ENCODE data around the gene KCNMA1. TPM values are rescaled to one million over a fixed set of nuclear protein-coding genes. Genes with fewer than 3 reads are reported as not detected.

KCNMA1 gene
- total and polyA plus RNA-seq, 7 donors = 15.3 to 427 (median 256) TPM

DNA sequence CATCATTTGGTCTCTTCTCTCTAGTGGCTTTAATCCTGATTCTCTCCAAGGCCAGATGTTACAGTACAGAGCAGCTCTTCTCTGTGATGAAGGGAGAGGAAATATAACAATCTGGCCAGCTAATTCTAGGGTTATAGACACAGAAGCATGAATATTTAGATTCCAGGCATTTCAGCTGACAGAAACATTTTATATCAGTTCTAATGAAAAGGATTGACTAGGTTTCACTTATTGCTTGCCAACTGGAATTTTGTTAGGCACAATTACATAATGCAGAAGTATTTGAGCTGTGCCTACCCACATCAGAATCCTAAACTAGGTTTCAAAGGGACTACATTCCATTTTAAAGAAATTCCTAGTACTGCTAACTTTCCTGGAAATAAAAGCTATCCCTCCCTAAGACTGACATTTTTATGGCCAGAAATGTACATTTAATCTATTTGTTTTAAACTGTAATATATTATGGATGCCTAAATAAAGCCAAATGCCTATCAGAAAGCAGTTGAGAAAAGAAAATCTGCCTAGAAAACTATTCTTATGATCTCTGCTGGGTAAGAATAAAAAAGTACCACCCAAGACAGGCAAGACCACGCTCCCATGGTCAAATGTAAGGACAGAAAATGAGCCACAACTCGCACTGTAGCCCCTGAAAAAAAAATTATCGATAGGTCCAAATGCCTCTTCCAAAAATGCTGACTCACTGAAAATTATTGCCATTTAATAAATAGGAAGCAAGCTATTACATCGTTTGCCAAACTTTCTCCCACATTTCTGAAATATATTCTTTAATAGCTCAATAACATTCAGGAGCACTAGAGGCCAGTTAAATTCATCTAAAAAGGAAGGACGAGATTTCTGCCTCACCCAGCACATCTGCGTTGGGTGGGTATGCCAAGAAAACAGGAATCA, 498.1 kb downstream of the KCNMA1 start:
- DNase-seq = no peak
- no peak overlapping the region for H3K27ac ChIP-seq
- no peak for TF ChIP-seq POLR2AphosphoS5 (IDR thresholded peaks at IDR 0.05)
- TF ChIP-seq POLR2A (IDR thresholded peaks at IDR 0.05) = no peak
- no peak for TF ChIP-seq CTCF (IDR thresholded peaks at IDR 0.05)
- TF ChIP-seq EP300 (IDR thresholded peaks at IDR 0.05) = no peak
- peaks cover 0 to 33% (median 22%) of the 10 kb centered on the region in 4 donors for H3K4me1 ChIP-seq
- no peak overlapping the region for H3K4me3 ChIP-seq
- no peaks in the 10 kb centered on the region for H3K9me3 ChIP-seq
- no peaks in the 10 kb centered on the region for H3K27me3 ChIP-seq
- H3K36me3 ChIP-seq = no peaks in the 10 kb centered on the region
- intact Hi-C loops (cut with DNase I) = no loop called here
- WGBS, 2 donors = 85 to 86% methylated on average over 6 of the region's 6 CpGs

- Histone ChIP-seq H3K27ac (no peak overlapping the region), H3K36me3 (no peaks in the 10 kb centered on the region), H3K27me3 (no peaks in the 10 kb centered on the region), H3K4me3 (no peak overlapping the region), H3K4me1 (peaks cover 0 to 33% (median 22%) of the 10 kb centered on the region in 4 donors), H3K9me3 (no peaks in the 10 kb centered on the region)
- intact Hi-C loops (cut with DNase I) = no loop called here
- DNase-seq = no peak
- WGBS, 2 donors = 85 to 87% methylated on average over 6 of the region's 6 CpGs
- TF ChIP-seq CTCF (IDR thresholded peaks at IDR 0.05) (no peak), EP300 (IDR thresholded peaks at IDR 0.05) (no peak), POLR2A (IDR thresholded peaks at IDR 0.05) (no peak), POLR2AphosphoS5 (IDR thresholded peaks at IDR 0.05) (no peak)
Observed at GRCh38 chr10:77138541-77138940, 499.1 kb downstream of the KCNMA1 start.

DNA sequence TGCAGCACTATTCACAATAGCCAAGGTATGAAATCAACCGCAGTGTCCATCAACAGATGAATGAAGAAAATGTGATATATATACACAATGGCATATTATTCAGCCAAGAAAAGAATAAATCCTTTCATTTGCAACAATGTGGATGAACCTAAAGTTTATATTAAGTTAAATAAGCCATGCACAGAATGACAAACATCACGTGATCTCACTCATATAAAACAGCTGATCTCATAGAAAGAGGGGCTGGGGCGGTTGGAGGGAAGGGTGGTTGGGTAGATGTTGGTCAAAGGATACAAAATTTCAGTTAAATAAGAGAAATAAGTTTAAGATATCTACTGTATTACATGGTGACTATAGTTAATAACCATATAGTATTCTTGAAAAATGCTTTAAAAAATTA, 502.1 kb downstream of the KCNMA1 start:
- intact Hi-C loops (cut with DNase I) = no loop called here
- Histone ChIP-seq H3K4me3 (no peak overlapping the region), H3K9me3 (no peaks in the 10 kb centered on the region), H3K27me3 (no peaks in the 10 kb centered on the region), H3K27ac (no peak overlapping the region), H3K36me3 (no peaks in the 10 kb centered on the region), H3K4me1 (peaks cover 0 to 33% (median 22%) of the 10 kb centered on the region in 4 donors)
- no peak for DNase-seq
- WGBS, 2 donors = 87 to 88% methylated on average over 3 of the region's 3 CpGs
- TF ChIP-seq POLR2A (IDR thresholded peaks at IDR 0.05) (no peak), EP300 (IDR thresholded peaks at IDR 0.05) (no peak)

DNA sequence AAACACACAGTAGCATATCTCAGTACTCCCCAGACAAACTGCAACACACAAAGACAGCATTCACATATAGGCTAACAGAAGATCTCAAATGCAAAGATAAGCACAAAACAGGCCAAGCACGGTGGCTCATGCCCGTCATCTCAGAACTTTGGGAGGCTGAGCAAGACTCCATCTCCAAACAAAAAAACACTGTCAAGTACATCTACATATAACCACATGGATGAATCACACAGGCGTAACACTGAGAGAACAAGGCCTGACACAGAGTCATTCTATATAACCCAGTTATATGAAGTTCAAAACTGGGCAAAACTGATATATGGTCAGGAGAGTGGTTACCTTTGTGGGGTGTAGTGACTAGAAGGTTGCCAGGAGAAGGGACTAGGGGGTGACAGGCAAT, 506.4 kb downstream of the KCNMA1 start:
- no peak for DNase-seq
- intact Hi-C loops (cut with DNase I) = no loop called here
- H3K27me3 ChIP-seq = no peaks in the 10 kb centered on the region
- no peaks in the 10 kb centered on the region for H3K36me3 ChIP-seq
- 93 to 95% methylated on average over 3 of the region's 3 CpGs for WGBS, 2 donors
- TF ChIP-seq EP300 (IDR thresholded peaks at IDR 0.05) = no peak
- no peak for TF ChIP-seq CTCF (IDR thresholded peaks at IDR 0.05)
- TF ChIP-seq POLR2AphosphoS5 (IDR thresholded peaks at IDR 0.05) = no peak
- TF ChIP-seq POLR2A (IDR thresholded peaks at IDR 0.05) = no peak
- no peak overlapping the region for H3K4me3 ChIP-seq
- H3K27ac ChIP-seq = no peak overlapping the region
- H3K4me1 ChIP-seq = no peaks in the 10 kb centered on the region
- H3K9me3 ChIP-seq = no peaks in the 10 kb centered on the region

GRCh38 chr10:77127243-77127642, 510.4 kb downstream of the KCNMA1 start:
- Histone ChIP-seq H3K9me3 (no peaks in the 10 kb centered on the region), H3K27me3 (no peaks in the 10 kb centered on the region), H3K4me1 (no peaks in the 10 kb centered on the region), H3K27ac (no peak overlapping the region), H3K36me3 (no peaks in the 10 kb centered on the region), H3K4me3 (no peak overlapping the region)
- TF ChIP-seq POLR2AphosphoS5 (IDR thresholded peaks at IDR 0.05) = no peak
- TF ChIP-seq CTCF (IDR thresholded peaks at IDR 0.05) = no peak
- no peak for TF ChIP-seq POLR2A (IDR thresholded peaks at IDR 0.05)
- no peak for TF ChIP-seq EP300 (IDR thresholded peaks at IDR 0.05)
- WGBS, 2 donors = 95 to 96% methylated on average over 1 of the region's 1 CpG
- DNase-seq = no peak
- intact Hi-C loops (cut with DNase I) = no loop called here
